ENCODE measurements around the gene TAS1R1. TPM values are rescaled to one million over a fixed set of nuclear protein-coding genes. Genes with fewer than 3 reads are reported as not detected.

TAS1R1 gene
- total and polyA plus RNA-seq, 12 donors: not detected

DNA sequence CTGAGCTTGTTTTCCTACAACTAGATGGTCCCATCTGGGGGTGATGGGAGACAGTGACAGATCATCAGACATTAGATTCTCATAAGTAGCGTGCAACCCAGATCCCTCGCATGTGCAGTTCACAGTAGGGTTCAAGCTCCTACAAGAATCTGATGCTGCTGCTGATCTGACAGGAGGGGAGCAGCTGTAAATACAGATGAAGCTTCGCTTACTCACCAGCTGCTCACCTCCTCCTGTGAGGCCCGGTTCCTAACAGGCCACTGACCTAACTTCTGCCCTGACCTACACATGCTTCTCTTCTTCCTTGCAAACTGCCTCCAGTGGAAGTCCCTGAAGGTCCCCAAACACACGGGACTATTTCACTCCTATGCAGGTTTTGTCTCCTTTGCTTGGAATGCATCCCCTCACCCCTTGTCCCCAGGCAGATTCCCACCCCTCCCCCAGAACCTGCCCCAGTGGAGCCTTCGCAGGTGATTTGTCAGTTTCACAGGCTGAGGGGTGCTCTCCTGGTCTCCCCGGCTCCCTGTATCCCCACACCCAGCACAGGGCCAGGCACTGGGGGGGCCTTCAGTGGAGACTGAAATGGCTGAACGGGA is 19.0 kb downstream of the TAS1R1 start:
- Histone ChIP-seq H3K4me1 (peaks cover 2 to 16% (median 9%) of the 10 kb centered on the region in 9 donors), H3K27ac (no peak overlapping the region), H3K9me3 (peaks cover 0 to 8% (median 0%) of the 10 kb centered on the region in 11 donors), H3K27me3 (no peaks in the 10 kb centered on the region), H3K4me3 (no peak overlapping the region), H3K36me3 (no peaks in the 10 kb centered on the region)
- TF ChIP-seq, protein P1, sequence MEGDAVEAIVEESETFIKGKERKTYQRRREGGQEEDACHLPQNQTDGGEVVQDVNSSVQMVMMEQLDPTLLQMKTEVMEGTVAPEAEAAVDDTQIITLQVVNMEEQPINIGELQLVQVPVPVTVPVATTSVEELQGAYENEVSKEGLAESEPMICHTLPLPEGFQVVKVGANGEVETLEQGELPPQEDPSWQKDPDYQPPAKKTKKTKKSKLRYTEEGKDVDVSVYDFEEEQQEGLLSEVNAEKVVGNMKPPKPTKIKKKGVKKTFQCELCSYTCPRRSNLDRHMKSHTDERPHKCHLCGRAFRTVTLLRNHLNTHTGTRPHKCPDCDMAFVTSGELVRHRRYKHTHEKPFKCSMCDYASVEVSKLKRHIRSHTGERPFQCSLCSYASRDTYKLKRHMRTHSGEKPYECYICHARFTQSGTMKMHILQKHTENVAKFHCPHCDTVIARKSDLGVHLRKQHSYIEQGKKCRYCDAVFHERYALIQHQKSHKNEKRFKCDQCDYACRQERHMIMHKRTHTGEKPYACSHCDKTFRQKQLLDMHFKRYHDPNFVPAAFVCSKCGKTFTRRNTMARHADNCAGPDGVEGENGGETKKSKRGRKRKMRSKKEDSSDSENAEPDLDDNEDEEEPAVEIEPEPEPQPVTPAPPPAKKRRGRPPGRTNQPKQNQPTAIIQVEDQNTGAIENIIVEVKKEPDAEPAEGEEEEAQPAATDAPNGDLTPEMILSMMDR (IDR thresholded peaks at IDR 0.05): no peak
- ATAC-seq (no peak), DNase-seq (no peak)
- WGBS, 2 donors: 78 to 84% methylated on average over 8 of the region's 8 CpGs
- intact Hi-C loops (cut with DNase I): loop anchor here in 1 of 10 donors (5.0 kb wide), 1 partner anchor 53 kb away; no protein-coding TSS in a partner anchor

DNA sequence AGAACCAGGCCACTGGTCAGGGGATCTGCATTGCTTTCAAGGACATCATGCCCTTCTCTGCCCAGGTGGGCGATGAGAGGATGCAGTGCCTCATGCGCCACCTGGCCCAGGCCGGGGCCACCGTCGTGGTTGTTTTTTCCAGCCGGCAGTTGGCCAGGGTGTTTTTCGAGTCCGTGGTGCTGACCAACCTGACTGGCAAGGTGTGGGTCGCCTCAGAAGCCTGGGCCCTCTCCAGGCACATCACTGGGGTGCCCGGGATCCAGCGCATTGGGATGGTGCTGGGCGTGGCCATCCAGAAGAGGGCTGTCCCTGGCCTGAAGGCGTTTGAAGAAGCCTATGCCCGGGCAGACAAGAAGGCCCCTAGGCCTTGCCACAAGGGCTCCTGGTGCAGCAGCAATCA is 19.7 kb downstream of the TAS1R1 start:
- intact Hi-C loops (cut with DNase I): loop anchor here in 1 of 10 donors (5.0 kb wide), 1 partner anchor 52 kb away; no protein-coding TSS in a partner anchor
- H3K4me1 ChIP-seq: peaks cover 6 to 20% (median 14%) of the 10 kb centered on the region in 9 donors
- WGBS, 2 donors: 84 to 87% methylated on average over 14 of the region's 14 CpGs
- H3K4me3 ChIP-seq: no peak overlapping the region
- H3K9me3 ChIP-seq: peaks cover 0 to 8% (median 0%) of the 10 kb centered on the region in 11 donors
- TF ChIP-seq, protein P1 (IDR thresholded peaks at IDR 0.05): no peak
- no peaks in the 10 kb centered on the region for H3K27me3 ChIP-seq
- no peaks in the 10 kb centered on the region for H3K36me3 ChIP-seq
- no peak overlapping the region for H3K27ac ChIP-seq
- DNase-seq: no peak
- ATAC-seq: no peak

DNA sequence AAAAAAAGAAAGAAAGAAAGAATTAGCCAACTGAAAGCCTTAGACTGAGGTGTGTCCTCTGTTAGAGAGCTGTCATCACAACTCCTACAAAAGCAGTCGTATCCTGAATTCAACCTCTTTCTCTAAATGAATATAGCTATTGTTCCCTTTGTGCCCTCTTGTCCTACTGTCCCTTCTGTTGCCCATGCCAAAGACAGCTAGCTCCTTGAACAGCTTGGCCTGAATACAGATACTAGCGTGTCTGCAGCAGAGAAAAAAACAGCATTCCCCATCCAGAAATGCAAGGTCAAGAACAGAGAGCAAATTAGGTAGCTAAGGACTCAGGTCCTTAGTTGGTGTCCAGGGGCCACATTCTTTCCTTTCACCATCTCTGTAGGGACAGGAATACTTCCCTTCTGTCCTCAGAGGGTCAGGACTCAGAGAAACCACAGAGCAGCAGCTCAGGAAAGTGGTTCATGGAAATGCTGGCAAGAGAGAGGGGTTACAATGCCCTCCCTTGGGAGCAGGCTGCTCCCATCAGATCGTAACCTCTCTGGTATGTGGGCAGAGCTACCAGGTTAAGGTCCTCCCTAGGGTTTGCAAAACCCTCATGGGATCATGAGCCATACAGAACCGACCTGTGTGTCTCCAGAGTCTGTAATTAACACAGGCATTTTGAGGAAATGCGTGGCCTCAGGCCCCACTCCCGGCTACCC is 22.9 kb downstream of the TAS1R1 start:
- H3K36me3 ChIP-seq: peaks cover 0 to 11% (median 0%) of the 10 kb centered on the region in 9 donors
- peaks cover 18 to 43% (median 40%) of the 10 kb centered on the region in 9 donors for H3K4me1 ChIP-seq
- no peak for DNase-seq
- H3K9me3 ChIP-seq: no peaks in the 10 kb centered on the region
- intact Hi-C loops (cut with DNase I): loop anchor here in 1 of 10 donors (2.0 kb wide), 1 partner anchor 23 kb away; the partner anchor contains the start of genes NOL9 and TAS1R1
- H3K4me3 ChIP-seq: no peak overlapping the region
- H3K27ac ChIP-seq: peak overlapping the region in 7 of 10 donors; percentile 25 to 95 (median 93)
- 67 to 70% methylated on average over 6 of the region's 6 CpGs for WGBS, 2 donors
- H3K27me3 ChIP-seq: no peaks in the 10 kb centered on the region
- no peak for ATAC-seq
- TF ChIP-seq, protein P1 (IDR thresholded peaks at IDR 0.05): no peak

DNA sequence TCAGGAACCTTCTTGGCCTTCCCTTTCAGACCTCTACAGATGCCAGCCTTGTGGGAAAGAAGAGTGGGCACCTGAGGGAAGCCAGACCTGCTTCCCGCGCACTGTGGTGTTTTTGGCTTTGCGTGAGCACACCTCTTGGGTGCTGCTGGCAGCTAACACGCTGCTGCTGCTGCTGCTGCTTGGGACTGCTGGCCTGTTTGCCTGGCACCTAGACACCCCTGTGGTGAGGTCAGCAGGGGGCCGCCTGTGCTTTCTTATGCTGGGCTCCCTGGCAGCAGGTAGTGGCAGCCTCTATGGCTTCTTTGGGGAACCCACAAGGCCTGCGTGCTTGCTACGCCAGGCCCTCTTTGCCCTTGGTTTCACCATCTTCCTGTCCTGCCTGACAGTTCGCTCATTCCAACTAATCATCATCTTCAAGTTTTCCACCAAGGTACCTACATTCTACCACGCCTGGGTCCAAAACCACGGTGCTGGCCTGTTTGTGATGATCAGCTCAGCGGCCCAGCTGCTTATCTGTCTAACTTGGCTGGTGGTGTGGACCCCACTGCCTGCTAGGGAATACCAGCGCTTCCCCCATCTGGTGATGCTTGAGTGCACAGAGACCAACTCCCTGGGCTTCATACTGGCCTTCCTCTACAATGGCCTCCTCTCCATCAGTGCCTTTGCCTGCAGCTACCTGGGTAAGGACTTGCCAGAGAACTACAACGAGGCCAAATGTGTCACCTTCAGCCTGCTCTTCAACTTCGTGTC is 23.7 kb downstream of the TAS1R1 start:
- ATAC-seq (no peak), DNase-seq (no peak)
- H3K4me1 ChIP-seq: peaks cover 18 to 44% (median 40%) of the 10 kb centered on the region in 9 donors
- peak overlapping the region; percentile 68 to 97 (median 94) for H3K27ac ChIP-seq
- no peaks in the 10 kb centered on the region for H3K27me3 ChIP-seq
- peaks cover 0 to 14% (median 0%) of the 10 kb centered on the region in 9 donors for H3K36me3 ChIP-seq
- TF ChIP-seq, protein P1 (IDR thresholded peaks at IDR 0.05): no peak
- no peaks in the 10 kb centered on the region for H3K9me3 ChIP-seq
- WGBS, 2 donors: 87 to 92% methylated on average over 14 of the region's 14 CpGs
- peak overlapping the region in 7 of 10 donors; percentile 86 to 98 (median 89) for H3K4me3 ChIP-seq
- intact Hi-C loops (cut with DNase I): loop anchor here in 3 of 10 donors (1.0 to 2.0 kb wide), 2 partner anchors 24 kb away; partner anchors contain the start of genes NOL9 (in 3 of the 3) and TAS1R1 (in 1 of the 3)
